ENCODE measurements around the gene TMUB1.

DNA sequence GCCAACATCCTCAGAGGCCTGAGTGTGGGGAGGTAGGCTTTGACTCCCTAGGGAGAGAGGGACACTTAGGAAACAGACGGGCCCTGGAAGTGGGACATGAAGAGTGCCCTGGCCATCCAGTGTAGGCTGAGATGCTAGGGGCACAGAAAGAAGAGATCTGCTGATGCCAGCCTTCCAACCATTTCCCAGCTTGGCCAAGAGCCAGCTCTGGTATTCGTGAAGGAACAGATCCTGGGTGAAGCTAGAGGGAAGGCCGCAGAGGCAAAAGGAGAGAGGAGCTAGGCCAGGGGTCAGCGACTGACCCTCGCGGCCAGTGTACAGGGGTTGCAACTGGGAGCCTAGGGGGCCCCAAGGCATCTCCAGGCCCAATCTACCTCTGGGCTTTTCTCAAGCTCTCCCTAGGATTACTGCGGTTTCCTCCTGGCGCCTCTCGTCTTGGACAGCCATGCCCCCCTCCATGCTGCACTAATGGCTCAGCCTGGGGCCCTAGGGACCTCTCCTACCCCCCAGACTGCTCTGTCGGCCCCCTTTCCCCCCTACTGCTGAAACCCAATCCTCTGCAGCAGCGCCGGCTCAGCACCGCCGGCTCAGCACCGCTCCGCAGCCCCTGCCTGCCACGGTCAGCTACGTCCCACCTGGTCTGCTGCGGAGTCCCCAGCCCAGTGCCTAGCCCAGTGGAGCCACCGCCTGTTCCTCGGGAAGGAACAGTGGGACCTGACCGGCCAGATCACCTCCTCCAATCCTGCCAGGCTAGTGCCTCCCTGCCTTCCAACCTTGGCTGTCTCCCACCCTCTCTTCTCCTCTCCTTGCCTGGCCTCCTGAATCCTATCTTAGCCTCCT, 35.1 kb downstream of the TMUB1 start, which contains the start of gene ASIC3:
- no peak for TF ChIP-seq JUNB (IDR thresholded peaks at IDR 0.05)
- TF ChIP-seq, protein P1, sequence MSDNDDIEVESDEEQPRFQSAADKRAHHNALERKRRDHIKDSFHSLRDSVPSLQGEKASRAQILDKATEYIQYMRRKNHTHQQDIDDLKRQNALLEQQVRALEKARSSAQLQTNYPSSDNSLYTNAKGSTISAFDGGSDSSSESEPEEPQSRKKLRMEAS (IDR thresholded peaks at IDR 0.05), result no peak
- TF ChIP-seq, protein P2, sequence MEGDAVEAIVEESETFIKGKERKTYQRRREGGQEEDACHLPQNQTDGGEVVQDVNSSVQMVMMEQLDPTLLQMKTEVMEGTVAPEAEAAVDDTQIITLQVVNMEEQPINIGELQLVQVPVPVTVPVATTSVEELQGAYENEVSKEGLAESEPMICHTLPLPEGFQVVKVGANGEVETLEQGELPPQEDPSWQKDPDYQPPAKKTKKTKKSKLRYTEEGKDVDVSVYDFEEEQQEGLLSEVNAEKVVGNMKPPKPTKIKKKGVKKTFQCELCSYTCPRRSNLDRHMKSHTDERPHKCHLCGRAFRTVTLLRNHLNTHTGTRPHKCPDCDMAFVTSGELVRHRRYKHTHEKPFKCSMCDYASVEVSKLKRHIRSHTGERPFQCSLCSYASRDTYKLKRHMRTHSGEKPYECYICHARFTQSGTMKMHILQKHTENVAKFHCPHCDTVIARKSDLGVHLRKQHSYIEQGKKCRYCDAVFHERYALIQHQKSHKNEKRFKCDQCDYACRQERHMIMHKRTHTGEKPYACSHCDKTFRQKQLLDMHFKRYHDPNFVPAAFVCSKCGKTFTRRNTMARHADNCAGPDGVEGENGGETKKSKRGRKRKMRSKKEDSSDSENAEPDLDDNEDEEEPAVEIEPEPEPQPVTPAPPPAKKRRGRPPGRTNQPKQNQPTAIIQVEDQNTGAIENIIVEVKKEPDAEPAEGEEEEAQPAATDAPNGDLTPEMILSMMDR (IDR thresholded peaks at IDR 0.05), result no peak
- no peak for TF ChIP-seq HOXA7 (CRISPR knock-in tag; IDR thresholded peaks at IDR 0.05)
- TF ChIP-seq KDM1A (IDR thresholded peaks at IDR 0.05; ENCODE audit: low read depth), result no peak
- no peak for TF ChIP-seq EP300 (IDR thresholded peaks at IDR 0.05)
- no peak for TF ChIP-seq PHF8 (IDR thresholded peaks at IDR 0.05; ENCODE audit: borderline replicate concordance, low read depth)
- no peak for TF ChIP-seq MYC (IDR thresholded peaks at IDR 0.05; ENCODE audit: borderline replicate concordance, low read length)
- TF ChIP-seq POLR2A (IDR thresholded peaks at IDR 0.05; ENCODE audit: low read length), result no peak
- no peak for TF ChIP-seq TFCP2L1 (CRISPR knock-in tag; IDR thresholded peaks at IDR 0.05)
- no peak for TF ChIP-seq ESRRA (IDR thresholded peaks at IDR 0.05; ENCODE audit: borderline replicate concordance, low read length)
- no peak for TF ChIP-seq SMC3 (IDR thresholded peaks at IDR 0.05)
